ENCODE measurements around the gene MANEAL. TPM values are rescaled to one million over a fixed set of nuclear protein-coding genes. Genes with fewer than 3 reads are reported as not detected.

Gene MANEAL
- total and polyA plus RNA-seq, 2 donors (not counting 1 experiment from before 2014, with no cell fraction given) = 3.1 to 6.6 TPM

DNA sequence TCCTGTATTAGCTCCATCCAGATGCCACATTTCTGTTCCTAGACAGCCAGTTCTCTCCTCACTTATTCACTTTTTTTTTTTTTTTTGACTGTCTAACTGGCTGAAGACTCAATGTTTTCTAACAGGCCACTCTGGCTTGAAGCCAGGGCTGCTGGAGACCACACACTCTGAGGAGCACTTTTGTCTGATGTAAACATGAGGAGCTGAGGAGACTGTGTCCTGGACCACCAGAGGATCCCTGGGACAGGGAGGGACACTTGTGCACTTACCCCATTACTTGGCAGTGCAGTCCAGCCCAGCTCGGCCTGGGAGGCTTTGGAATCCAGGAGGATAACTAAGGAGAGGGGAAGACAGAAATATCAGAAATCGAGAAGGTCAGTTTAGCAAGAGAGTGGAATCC lies 31.1 kb upstream of the MANEAL start:
- H3K27ac Mint-ChIP-seq = no peak overlapping the region
- no peak for TF ChIP-seq EZH2 (IDR thresholded peaks at IDR 0.05; ENCODE audit: borderline replicate concordance, insufficient read depth, low read depth, low read length, poor library complexity, severe bottlenecking)
- TF ChIP-seq, protein P1, sequence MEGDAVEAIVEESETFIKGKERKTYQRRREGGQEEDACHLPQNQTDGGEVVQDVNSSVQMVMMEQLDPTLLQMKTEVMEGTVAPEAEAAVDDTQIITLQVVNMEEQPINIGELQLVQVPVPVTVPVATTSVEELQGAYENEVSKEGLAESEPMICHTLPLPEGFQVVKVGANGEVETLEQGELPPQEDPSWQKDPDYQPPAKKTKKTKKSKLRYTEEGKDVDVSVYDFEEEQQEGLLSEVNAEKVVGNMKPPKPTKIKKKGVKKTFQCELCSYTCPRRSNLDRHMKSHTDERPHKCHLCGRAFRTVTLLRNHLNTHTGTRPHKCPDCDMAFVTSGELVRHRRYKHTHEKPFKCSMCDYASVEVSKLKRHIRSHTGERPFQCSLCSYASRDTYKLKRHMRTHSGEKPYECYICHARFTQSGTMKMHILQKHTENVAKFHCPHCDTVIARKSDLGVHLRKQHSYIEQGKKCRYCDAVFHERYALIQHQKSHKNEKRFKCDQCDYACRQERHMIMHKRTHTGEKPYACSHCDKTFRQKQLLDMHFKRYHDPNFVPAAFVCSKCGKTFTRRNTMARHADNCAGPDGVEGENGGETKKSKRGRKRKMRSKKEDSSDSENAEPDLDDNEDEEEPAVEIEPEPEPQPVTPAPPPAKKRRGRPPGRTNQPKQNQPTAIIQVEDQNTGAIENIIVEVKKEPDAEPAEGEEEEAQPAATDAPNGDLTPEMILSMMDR (IDR thresholded peaks at IDR 0.05) = no peak
- ATAC-seq (ENCODE audit: low read depth) = no peak

DNA sequence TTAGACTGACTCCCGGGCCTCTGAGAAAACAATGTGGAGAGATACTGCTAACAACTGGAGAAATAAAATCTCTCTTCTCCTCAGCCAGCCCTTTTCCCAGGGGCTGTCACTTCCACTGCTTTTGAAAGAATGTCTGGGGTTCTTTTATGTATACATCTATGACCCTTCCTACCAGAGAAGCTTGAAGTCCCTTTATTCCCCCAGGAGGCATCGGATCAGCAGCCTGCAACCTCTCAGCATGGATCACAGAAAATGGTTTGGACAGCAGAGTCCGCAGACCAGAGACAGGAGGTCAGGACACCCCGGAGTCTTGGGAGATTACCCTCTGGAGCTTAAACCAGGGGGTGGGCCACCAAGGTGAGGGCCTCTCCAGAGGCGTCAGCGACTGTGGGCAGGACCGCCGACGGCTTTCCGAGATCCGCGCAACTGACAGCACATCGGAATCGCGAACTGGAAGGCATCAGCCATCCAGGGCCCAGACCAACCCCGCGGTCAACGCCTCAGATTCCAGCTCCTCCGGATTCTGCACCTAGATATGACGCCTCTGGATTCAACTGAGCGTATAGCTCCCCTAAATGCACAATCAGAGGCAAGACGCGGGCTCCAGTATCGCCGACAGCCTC lies 29.7 kb upstream of the MANEAL start:
- Histone ChIP-seq H3K27me3 (replicated peaks in 1 of 4; ENCODE audit: control extremely low read depth in 1 of 4, control insufficient read depth in 3 of 4, insufficient read depth in 4 of 4, low read length in 3 of 4) (peaks cover 0 to 72% (median 43%) of the 10 kb centered on the region in 4 experiments), H3K9me3 (ENCODE audit: control extremely low read depth in 1 of 3, control insufficient read depth in 2 of 3, insufficient read depth in 1 of 3, low read length in 2 of 3) (peaks cover 0 to 29% (median 0%) of the 10 kb centered on the region in 3 donors), H2AFZ (ENCODE audit: insufficient read depth, low read depth, low read length, poor library complexity, severe bottlenecking) (no peak overlapping the region), H3K4me1 (ENCODE audit: control insufficient read depth in 2 of 2, insufficient read depth in 2 of 2, low read length in 2 of 2) (peaks cover 17 to 20% of the 10 kb centered on the region in 2 donors), H3K4me3 (ENCODE audit: control extremely low read depth in 1 of 5, extremely low read depth in 1 of 5, insufficient read depth in 1 of 5, low read depth in 2 of 5, low read length in 4 of 5) (no peak overlapping the region), H3K27ac (ENCODE audit: low read length in 2 of 2) (no peak overlapping the region), H3K36me3 (replicated peaks in 1 of 2; ENCODE audit: control extremely low read depth in 1 of 2, control insufficient read depth in 1 of 2, extremely low read depth in 1 of 2, insufficient read depth in 2 of 2, low read length in 1 of 2) (no peaks in the 10 kb centered on the region), H3K9ac (ENCODE audit: low read length) (no peak overlapping the region), H4K20me1 (ENCODE audit: control insufficient read depth, insufficient read depth, low read length, poor library complexity, severe bottlenecking) (no peaks in the 10 kb centered on the region), H3K4me2 (replicated peaks; ENCODE audit: low read depth, low read length, poor library complexity, severe bottlenecking) (no peak overlapping the region), H3K79me2 (ENCODE audit: control insufficient read depth, insufficient read depth, low read length) (no peaks in the 10 kb centered on the region)
- WGBS (ENCODE audit: insufficient coverage) = 30% methylated on average over 24 of the region's 25 CpGs
- Mint-ChIP-seq H3K4me3 (no peak overlapping the region), H3K27me3 (peaks cover 66% of the 10 kb centered on the region), H3K4me1 (peaks cover 20% of the 10 kb centered on the region), H3K9me3 (ENCODE audit: insufficient read depth) (no peaks in the 10 kb centered on the region), H3K27ac (no peak overlapping the region)
- ChIA-PET POLR2A (no interaction called here), CTCF (no interaction called here)
- intact Hi-C loops (cut with micrococcal nuclease) = no loop called here
- DNase-seq (no peak), ATAC-seq (ENCODE audit: low read depth) (no peak)
- TF ChIP-seq EZH2 (IDR thresholded peaks at IDR 0.05; ENCODE audit: borderline replicate concordance, insufficient read depth, low read depth, low read length, poor library complexity, severe bottlenecking) = no peak
- TF ChIP-seq, protein P1 (IDR thresholded peaks at IDR 0.05) = no peak

More for the DNA sequence above, 31.1 kb upstream of the MANEAL start:
- intact Hi-C loops (cut with micrococcal nuclease) = no loop called here
- H3K4me3 Mint-ChIP-seq = no peak overlapping the region
- no peaks in the 10 kb centered on the region for H3K36me3 ChIP-seq (replicated peaks in 1 of 2; ENCODE audit: control extremely low read depth in 1 of 2, control insufficient read depth in 1 of 2, extremely low read depth in 1 of 2, insufficient read depth in 2 of 2, low read length in 1 of 2)
- H3K27me3 ChIP-seq (replicated peaks in 1 of 4; ENCODE audit: control extremely low read depth in 1 of 4, control insufficient read depth in 3 of 4, insufficient read depth in 4 of 4, low read length in 3 of 4) = peaks cover 0 to 77% (median 40%) of the 10 kb centered on the region in 4 experiments
- no peaks in the 10 kb centered on the region for H3K9me3 Mint-ChIP-seq (ENCODE audit: insufficient read depth)
- no peak for DNase-seq
- H3K9ac ChIP-seq (ENCODE audit: low read length) = no peak overlapping the region
- ChIA-PET CTCF (no interaction called here), POLR2A (no interaction called here)
- no peaks in the 10 kb centered on the region for H4K20me1 ChIP-seq (ENCODE audit: control insufficient read depth, insufficient read depth, low read length, poor library complexity, severe bottlenecking)
- H3K4me2 ChIP-seq (replicated peaks; ENCODE audit: low read depth, low read length, poor library complexity, severe bottlenecking) = no peak overlapping the region
- H2AFZ ChIP-seq (ENCODE audit: insufficient read depth, low read depth, low read length, poor library complexity, severe bottlenecking) = no peak overlapping the region
- H3K27me3 Mint-ChIP-seq = peaks cover 57% of the 10 kb centered on the region
- peaks cover 20% of the 10 kb centered on the region for H3K4me1 Mint-ChIP-seq
- WGBS (ENCODE audit: insufficient coverage) = 80% methylated on average over 1 of the region's 2 CpGs
- no peak overlapping the region for H3K4me3 ChIP-seq (ENCODE audit: control extremely low read depth in 1 of 5, extremely low read depth in 1 of 5, insufficient read depth in 1 of 5, low read depth in 2 of 5, low read length in 4 of 5)
- peaks cover 17 to 20% of the 10 kb centered on the region in 2 donors for H3K4me1 ChIP-seq (ENCODE audit: control insufficient read depth in 2 of 2, insufficient read depth in 2 of 2, low read length in 2 of 2)
- no peaks in the 10 kb centered on the region for H3K79me2 ChIP-seq (ENCODE audit: control insufficient read depth, insufficient read depth, low read length)
- H3K9me3 ChIP-seq (ENCODE audit: control extremely low read depth in 1 of 3, control insufficient read depth in 2 of 3, insufficient read depth in 1 of 3, low read length in 2 of 3) = peaks cover 0 to 29% (median 0%) of the 10 kb centered on the region in 3 donors
- no peak overlapping the region for H3K27ac ChIP-seq (ENCODE audit: low read length in 2 of 2)
